Fibroblast of mammary gland (primary cell): Measurements from ENCODE around the gene OAS3.

ENCODE experiments used
- DNase-seq: peaks from one replicate; pipeline ENCODE4 v3.0.0-alpha.2; 2010; ENCODE audit warnings: low read depth
- H3K4me3 ChIP-seq: 2 replicates; pipeline ENCODE4 v1.5.1; 2011; ENCODE audit warnings: low read depth, mild to moderate bottlenecking, low read length, moderate library complexity; ENCODE audit not compliant: control insufficient read depth
- CTCF ChIP-seq: conservative IDR thresholded peaks from 2 replicates; pipeline ENCODE4 v1.5.1; 2011; ENCODE audit warnings: low read depth, low read length, inconsistent platforms; ENCODE audit not compliant: control insufficient read depth, insufficient read depth

The OAS3 gene

DNA sequence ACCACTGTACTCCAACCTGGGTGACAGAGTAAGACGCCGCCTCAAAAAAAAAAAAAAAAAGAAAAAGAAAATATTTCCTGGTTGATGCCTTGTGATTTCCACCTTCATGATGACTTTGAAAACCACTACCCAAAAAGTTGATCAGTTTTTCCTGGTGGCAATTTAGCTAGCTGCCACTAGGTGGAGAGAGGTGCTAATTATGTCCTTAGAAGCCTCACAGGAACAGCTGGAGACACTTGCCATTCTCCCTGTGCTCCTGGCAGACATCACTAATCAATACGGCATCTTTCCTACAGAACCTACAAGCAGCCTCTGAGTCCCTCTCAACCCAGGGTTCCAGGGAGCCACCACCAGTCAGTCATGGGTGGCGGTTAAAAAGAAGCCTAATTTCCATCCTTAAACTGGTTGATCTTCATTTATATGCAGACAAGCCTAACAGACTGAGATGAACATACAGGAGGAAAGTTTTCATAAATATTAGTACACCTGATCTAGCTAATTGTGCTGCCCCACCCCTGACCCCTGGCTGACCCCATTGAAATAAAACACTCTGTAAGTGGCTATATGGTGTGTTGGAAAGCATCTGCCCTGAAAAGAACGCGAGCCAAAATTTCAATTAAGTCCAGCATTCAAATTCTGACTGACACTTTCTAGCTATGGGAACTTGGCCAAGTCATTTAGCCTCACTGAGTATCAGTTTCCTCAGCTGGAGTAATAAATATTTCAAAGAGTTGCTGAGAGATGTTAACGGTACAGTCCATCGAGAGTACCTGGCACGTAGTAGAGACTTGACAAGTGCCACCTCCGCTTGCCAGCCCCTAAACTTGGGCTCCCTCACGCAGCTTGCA lies 37.8 kb upstream of the OAS3 start:
- TF ChIP-seq CTCF, result peak; percentile 71
- H3K4me3 ChIP-seq, result no peak overlapping the region
- peak; percentile 53 for DNase-seq

GRCh38 chr12:112901271-112901670 lies 37.0 kb upstream of the OAS3 start:
- no peak for DNase-seq
- TF ChIP-seq CTCF, result no peak
- H3K4me3 ChIP-seq, result no peak overlapping the region

DNA sequence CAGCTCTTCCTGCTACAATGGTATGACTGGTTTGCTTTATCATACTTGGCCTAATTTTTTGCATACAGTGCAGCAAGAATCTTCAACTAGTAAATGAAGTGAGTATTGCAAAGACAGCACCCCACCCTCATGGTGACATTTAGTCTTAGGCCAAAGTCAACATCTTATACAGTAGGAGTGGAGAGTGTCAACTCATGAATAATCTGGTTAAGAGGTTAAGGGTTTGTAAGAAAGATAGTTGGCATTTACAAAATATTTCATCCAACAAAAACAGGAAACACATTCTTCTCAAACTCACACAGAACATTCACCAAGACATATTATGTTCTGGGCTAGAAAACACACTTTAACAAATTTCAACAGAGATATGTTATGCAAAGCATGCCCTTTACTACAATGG lies 33.7 kb upstream of the OAS3 start:
- TF ChIP-seq CTCF, result no peak
- peak; percentile 50 for DNase-seq
- H3K4me3 ChIP-seq, result no peak overlapping the region

- TF ChIP-seq CTCF, result no peak
- no peak for DNase-seq
- no peak overlapping the region for H3K4me3 ChIP-seq
Measured at GRCh38 chr12:112905451-112906089, 32.7 kb upstream of the OAS3 start.

DNA sequence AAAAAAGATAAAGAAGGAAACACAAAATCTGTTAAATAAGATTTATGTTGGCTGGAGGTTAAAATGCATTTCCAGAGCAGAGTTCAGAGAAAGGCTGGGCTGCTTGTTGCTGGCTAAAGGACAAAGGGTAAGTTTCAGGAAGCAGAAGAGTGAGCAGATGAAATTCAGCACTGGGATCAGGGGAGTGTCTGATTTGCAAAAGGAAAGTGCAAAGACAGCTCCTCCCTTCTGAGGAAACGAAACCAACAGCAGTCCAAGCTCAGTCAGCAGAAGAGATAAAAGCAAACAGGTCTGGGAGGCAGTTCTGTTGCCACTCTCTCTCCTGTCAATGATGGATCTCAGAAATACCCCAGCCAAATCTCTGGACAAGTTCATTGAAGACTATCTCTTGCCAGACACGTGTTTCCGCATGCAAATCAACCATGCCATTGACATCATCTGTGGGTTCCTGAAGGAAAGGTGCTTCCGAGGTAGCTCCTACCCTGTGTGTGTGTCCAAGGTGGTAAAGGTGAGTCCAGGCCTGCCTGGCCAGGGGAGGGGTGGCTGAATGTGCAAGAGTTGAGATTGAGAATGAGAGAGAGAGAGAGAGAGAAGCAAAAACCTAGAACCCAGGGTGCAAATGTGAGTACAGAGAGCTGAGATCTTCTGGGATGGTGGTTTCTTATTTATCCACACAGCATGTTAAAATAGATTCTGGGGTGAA lies 31.4 kb upstream of the OAS3 start, which contains the start of gene OAS1:
TSS of gene OAS1 (plus strand) at position 251 of the 703 bp plus-strand sequence. CDS start at position 329, 78 bp downstream.
- TF ChIP-seq CTCF, result no peak
- DNase-seq, result peak; percentile 35

GRCh38 chr12:112907415-112908157 lies 30.7 kb upstream of the OAS3 start:
- DNase-seq, result no peak
- H3K4me3 ChIP-seq, result no peak overlapping the region
- TF ChIP-seq CTCF, result no peak

More for the DNA sequence above, 31.4 kb upstream of the OAS3 start, which contains the start of gene OAS1:
- peak within 1 kb of the TSS; percentile 3 for H3K4me3 ChIP-seq
